Osteoblast (primary cell): Measurements from ENCODE around the gene CHTOP. TPM values are rescaled to one million over a fixed set of nuclear protein-coding genes. Genes with fewer than 3 reads are reported as not detected.

Experiments
- DNase-seq: peaks from one replicate; pipeline ENCODE4 v3.0.0; 2011; ENCODE audit warnings: low spot score, mixed read lengths; ENCODE audit not compliant: insufficient read length; ENCODE audit errors: missing footprints
- H2AFZ ChIP-seq: 2 replicates; pipeline ENCODE4 v1.6.0; 2011; ENCODE audit warnings: mild to moderate bottlenecking, low read length
- H3K27ac ChIP-seq: 2 replicates; pipeline ENCODE4 v1.5.1; 2011; ENCODE audit warnings: mild to moderate bottlenecking, low read depth, low read length, moderate library complexity
- H3K27me3 ChIP-seq: 2 replicates; pipeline ENCODE4 v1.6.0; 2012; ENCODE audit warnings: mild to moderate bottlenecking, control low read depth, inconsistent platforms, low read length, moderate library complexity; ENCODE audit not compliant: insufficient read depth
- H3K36me3 ChIP-seq: 2 replicates; pipeline ENCODE4 v1.5.1; 2011; ENCODE audit warnings: mild to moderate bottlenecking, low read length, control low read depth, moderate library complexity; ENCODE audit not compliant: insufficient read depth
- H3K4me1 ChIP-seq: 2 replicates; pipeline ENCODE4 v1.5.1; 2011; ENCODE audit warnings: mild to moderate bottlenecking, low read length, control low read depth, moderate library complexity; ENCODE audit not compliant: insufficient read depth
- H3K4me2 ChIP-seq: 2 replicates; pipeline ENCODE4 v1.6.0; 2011; ENCODE audit warnings: mild to moderate bottlenecking, low read length; ENCODE audit not compliant: insufficient read depth
- H3K4me3 ChIP-seq: fragments of 200-600 bp; sonication (generic); 3 replicates; pipeline ENCODE4 v1.5.1; 2012; ENCODE audit warnings: mild to moderate bottlenecking, low read length, inconsistent platforms; ENCODE audit not compliant: insufficient read depth
- H3K79me2 ChIP-seq: 2 replicates; pipeline ENCODE4 v1.6.0; 2012; ENCODE audit warnings: mild to moderate bottlenecking, low read length, control low read depth, inconsistent platforms; ENCODE audit not compliant: insufficient read depth
- H3K9me3 ChIP-seq: 2 replicates; pipeline ENCODE4 v1.5.1; 2011; ENCODE audit warnings: low read depth, low read length, control low read depth
- H4K20me1 ChIP-seq: 2 replicates; pipeline ENCODE4 v1.6.0; 2012; ENCODE audit warnings: mild to moderate bottlenecking, low read length, control low read depth; ENCODE audit not compliant: insufficient read depth
- CTCF ChIP-seq: IDR thresholded peaks from 2 replicates; pipeline ENCODE4 v1.5.1; 2011; ENCODE audit warnings: mild to moderate bottlenecking, low read depth, low read length, moderate library complexity; ENCODE audit errors: extremely low read depth
- total RNA-seq: library from RNA; depleted of rRNA; stranded (reverse); fragments of >200 nt; gene quantifications from 2 replicates; pipeline ENCODE4 v1.2.3, GENCODE V29; 2012

The CHTOP gene
- total RNA-seq, 1 donor: 40.9 TPM

- H3K4me2 ChIP-seq: no peak overlapping the region
- H4K20me1 ChIP-seq: peaks cover 16% of the 10 kb centered on the region
- no peaks in the 10 kb centered on the region for H3K27me3 ChIP-seq
- no peak overlapping the region for H3K27ac ChIP-seq
- peaks cover 12% of the 10 kb centered on the region for H3K79me2 ChIP-seq
- DNase-seq: no peak
- no peak for TF ChIP-seq CTCF
- no peaks in the 10 kb centered on the region for H3K9me3 ChIP-seq
- H3K36me3 ChIP-seq: peaks cover 37% of the 10 kb centered on the region
- H3K4me3 ChIP-seq: no peak overlapping the region
- no peaks in the 10 kb centered on the region for H3K4me1 ChIP-seq
- no peak overlapping the region for H2AFZ ChIP-seq
These were observed 13.5 kb downstream of the CHTOP start for GRCh38 chr1:153647346-153647714.

DNA sequence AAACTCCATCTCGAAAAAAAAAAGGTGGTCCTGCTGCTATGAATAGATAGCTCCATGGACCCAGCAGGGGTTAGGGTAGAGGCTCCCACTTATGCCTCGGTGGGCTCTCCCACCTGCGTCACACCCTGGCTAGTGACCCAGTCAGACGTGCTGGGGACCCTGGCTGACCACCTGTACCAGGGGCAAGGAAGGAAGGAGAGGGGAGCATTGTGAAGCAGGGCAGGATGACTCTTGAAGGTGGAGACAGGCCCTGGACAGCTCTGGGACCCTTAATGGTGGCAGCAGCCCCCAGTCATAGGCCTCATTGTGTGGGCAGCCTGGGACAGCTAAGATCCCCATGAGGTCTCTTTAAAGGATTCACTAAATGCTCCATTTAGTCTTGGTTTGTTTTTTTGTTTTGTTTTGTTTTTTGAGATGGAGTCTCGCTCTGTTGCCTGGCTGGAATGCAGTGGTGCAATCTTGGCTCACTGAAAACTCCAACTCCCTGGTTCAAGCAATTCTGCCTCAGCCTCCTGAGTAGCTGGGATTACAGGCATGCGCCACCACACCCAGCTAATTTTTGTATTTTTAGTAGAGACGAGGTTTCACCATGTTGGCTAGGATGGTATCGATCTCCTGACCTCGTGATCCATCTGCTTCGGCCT, 14.3 kb downstream of the CHTOP start:
- DNase-seq: peak; percentile 48
- no peaks in the 10 kb centered on the region for H3K27me3 ChIP-seq

DNA sequence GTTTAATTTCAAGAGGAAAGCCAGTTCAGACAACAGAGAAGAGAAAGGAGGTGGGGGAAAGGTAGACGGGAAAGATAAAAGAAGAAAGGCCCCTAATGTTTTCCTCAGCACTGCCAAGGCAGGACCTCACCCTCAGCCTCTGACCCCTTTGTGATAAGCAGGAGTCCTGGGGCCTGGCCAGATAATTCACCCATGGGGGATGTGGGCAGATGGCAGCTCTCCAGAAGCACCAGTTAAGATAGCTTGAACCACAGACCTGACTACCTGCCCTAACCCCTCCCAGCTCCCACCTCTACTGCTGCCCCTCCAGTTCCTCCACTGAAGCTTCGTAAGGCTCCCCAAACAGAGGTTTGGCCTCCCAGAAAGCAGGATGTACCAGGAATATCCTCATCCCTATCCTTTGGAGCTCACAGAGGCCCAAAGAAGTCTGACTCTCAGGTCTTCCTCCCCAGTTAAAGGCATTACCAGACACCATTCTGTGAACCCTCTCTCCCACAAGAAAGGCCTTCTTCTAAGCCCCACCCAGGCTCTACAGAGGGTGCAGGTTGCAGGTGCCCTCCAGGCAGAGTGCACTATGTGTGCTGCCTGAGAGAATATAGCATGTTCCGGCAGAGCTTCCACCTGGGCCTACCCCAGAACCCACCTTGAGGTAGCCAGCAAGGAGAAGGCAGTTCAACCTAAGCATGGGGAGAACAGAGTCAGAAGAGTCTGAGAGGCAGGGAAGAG, 15.4 kb downstream of the CHTOP start:
- Histone ChIP-seq H3K4me3 (no peak overlapping the region), H3K4me2 (no peak overlapping the region), H3K27ac (no peak overlapping the region), H3K36me3 (peaks cover 18% of the 10 kb centered on the region), H3K79me2 (no peaks in the 10 kb centered on the region), H4K20me1 (peaks cover 11% of the 10 kb centered on the region), H3K4me1 (peaks cover 9% of the 10 kb centered on the region), H3K27me3 (no peaks in the 10 kb centered on the region), H2AFZ (no peak overlapping the region), H3K9me3 (no peaks in the 10 kb centered on the region)
- no peak for TF ChIP-seq CTCF
- DNase-seq: no peak

More for the DNA sequence above, 14.3 kb downstream of the CHTOP start:
- Histone ChIP-seq H3K4me2 (no peak overlapping the region), H3K4me3 (no peak overlapping the region), H2AFZ (no peak overlapping the region), H3K4me1 (peaks cover 7% of the 10 kb centered on the region), H3K27ac (no peak overlapping the region), H3K79me2 (peaks cover 6% of the 10 kb centered on the region), H3K9me3 (no peaks in the 10 kb centered on the region), H3K36me3 (peaks cover 29% of the 10 kb centered on the region), H4K20me1 (peaks cover 16% of the 10 kb centered on the region)
- TF ChIP-seq CTCF: no peak

- H3K9me3 ChIP-seq: no peaks in the 10 kb centered on the region
- H2AFZ ChIP-seq: no peak overlapping the region
- no peaks in the 10 kb centered on the region for H3K79me2 ChIP-seq
- H3K27ac ChIP-seq: no peak overlapping the region
- no peak for DNase-seq
- no peak overlapping the region for H3K4me3 ChIP-seq
- peaks cover 13% of the 10 kb centered on the region for H3K36me3 ChIP-seq
- peaks cover 9% of the 10 kb centered on the region for H3K4me1 ChIP-seq
- TF ChIP-seq CTCF: no peak
- no peak overlapping the region for H3K4me2 ChIP-seq
- peaks cover 9% of the 10 kb centered on the region for H4K20me1 ChIP-seq
- H3K27me3 ChIP-seq: no peaks in the 10 kb centered on the region
These were observed 16.0 kb downstream of the CHTOP start for GRCh38 chr1:153649863-153650235.
